Measurements from ENCODE around the gene CMPK1. TPM values are rescaled to one million over a fixed set of nuclear protein-coding genes. Genes with fewer than 3 reads are reported as not detected.
A peak's percentile ranks its signal among the peaks of the same experiment; 100 is the strongest.
"Not testable (repeated sequence)": the region's sequence is repeated elsewhere in the genome, so short reads cannot be mapped to it uniquely, and the experiment has no call there.

Gene CMPK1
- total and polyA plus RNA-seq, 4 donors = 100 to 424 (median 116) TPM

GRCh38 chr1:47317841-47318240, 15.7 kb upstream of the CMPK1 start:
- Histone ChIP-seq H3K27me3 (ENCODE audit: control insufficient read depth in 1 of 2, insufficient read depth in 2 of 2, low read length in 1 of 2) (no peaks in the 10 kb centered on the region), H3K4me1 (ENCODE audit: control insufficient read depth in 1 of 2, insufficient read depth in 2 of 2, low read length in 2 of 2) (no peaks in the 10 kb centered on the region), H3K4me3 (ENCODE audit: low read length in 2 of 2) (no peak overlapping the region), H3K36me3 (ENCODE audit: control insufficient read depth in 1 of 2, insufficient read depth in 2 of 2, low read length in 1 of 2) (no peaks in the 10 kb centered on the region), H3K9me3 (ENCODE audit: control insufficient read depth, low read length) (no peaks in the 10 kb centered on the region), H3K27ac (ENCODE audit: low read depth in 1 of 2, low read length in 2 of 2) (no peak overlapping the region)
- intact Hi-C loops (cut with DNase I) = loop anchor here in 1 of 2 donors (5.0 kb wide), 1 partner anchor 126 kb away; the partner anchor contains the start of gene PDZK1IP1
- WGBS, 2 donors = 42 to 45% methylated on average over 1 of the region's 1 CpG
- DNase-seq = no peak
- no peak for ATAC-seq (ENCODE audit: low FRiP score)

GRCh38 chr1:47319968-47320367, 13.6 kb upstream of the CMPK1 start:
- WGBS, 2 donors = 94% methylated on average over 13 to 14 of the region's 14 CpGs
- not testable (repeated sequence) for ATAC-seq (ENCODE audit: low FRiP score); H3K4me1 ChIP-seq (ENCODE audit: control insufficient read depth in 1 of 2, insufficient read depth in 2 of 2, low read length in 2 of 2)

DNA sequence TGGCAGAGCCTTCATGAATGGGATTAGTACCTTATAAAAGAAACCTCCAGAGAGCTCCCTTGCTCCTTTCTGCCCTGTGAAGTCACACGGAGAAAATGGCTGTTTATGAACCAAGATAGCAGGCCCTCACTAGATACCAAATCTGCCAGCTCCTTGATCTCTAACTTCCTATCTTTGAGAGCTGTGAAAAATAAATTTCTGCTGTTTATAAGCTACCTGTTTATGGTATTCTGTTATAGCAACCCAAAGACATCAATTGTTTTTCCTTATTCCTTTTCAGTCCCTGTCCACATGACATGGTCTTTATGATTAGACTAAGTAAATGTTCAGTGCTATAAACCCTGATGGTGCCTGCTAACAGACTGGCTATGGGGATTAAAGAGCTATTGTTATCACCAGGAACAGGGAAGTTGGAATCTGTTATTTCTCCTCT, 10.0 kb upstream of the CMPK1 start:
- intact Hi-C loops (cut with DNase I) = no loop called here
- DNase-seq = no peak
- no peak for ATAC-seq (ENCODE audit: low FRiP score)
- 32 to 37% methylated on average over 1 of the region's 1 CpG for WGBS, 2 donors
- Histone ChIP-seq H3K4me3 (ENCODE audit: low read length in 2 of 2) (no peak overlapping the region), H3K4me1 (ENCODE audit: control insufficient read depth in 1 of 2, insufficient read depth in 2 of 2, low read length in 2 of 2) (no peaks in the 10 kb centered on the region), H3K27me3 (ENCODE audit: control insufficient read depth in 1 of 2, insufficient read depth in 2 of 2, low read length in 1 of 2) (no peaks in the 10 kb centered on the region), H3K9me3 (ENCODE audit: control insufficient read depth, low read length) (no peaks in the 10 kb centered on the region), H3K27ac (ENCODE audit: low read depth in 1 of 2, low read length in 2 of 2) (no peak overlapping the region), H3K36me3 (ENCODE audit: control insufficient read depth in 1 of 2, insufficient read depth in 2 of 2, low read length in 1 of 2) (no peaks in the 10 kb centered on the region)

More at GRCh38 chr1:47319968-47320367, 13.6 kb upstream of the CMPK1 start:
- H3K9me3 ChIP-seq (ENCODE audit: control insufficient read depth, low read length); H3K27ac ChIP-seq (ENCODE audit: low read depth in 1 of 2, low read length in 2 of 2); H3K27me3 ChIP-seq (ENCODE audit: control insufficient read depth in 1 of 2, insufficient read depth in 2 of 2, low read length in 1 of 2); H3K4me3 ChIP-seq (ENCODE audit: low read length in 2 of 2); H3K36me3 ChIP-seq (ENCODE audit: control insufficient read depth in 1 of 2, insufficient read depth in 2 of 2, low read length in 1 of 2); DNase-seq: not testable (repeated sequence)
- intact Hi-C loops (cut with DNase I) = loop anchor here in 1 of 2 donors (5.0 kb wide), 1 partner anchor 128 kb away; the partner anchor contains the start of gene PDZK1IP1

GRCh38 chr1:47324682-47325081, 8.9 kb upstream of the CMPK1 start:
- intact Hi-C loops (cut with DNase I) = no loop called here
- Histone ChIP-seq H3K4me1 (ENCODE audit: control insufficient read depth in 1 of 2, insufficient read depth in 2 of 2, low read length in 2 of 2) (no peaks in the 10 kb centered on the region), H3K27me3 (ENCODE audit: control insufficient read depth in 1 of 2, insufficient read depth in 2 of 2, low read length in 1 of 2) (no peaks in the 10 kb centered on the region), H3K36me3 (ENCODE audit: control insufficient read depth in 1 of 2, insufficient read depth in 2 of 2, low read length in 1 of 2) (no peaks in the 10 kb centered on the region), H3K4me3 (ENCODE audit: low read length in 2 of 2) (no peak overlapping the region), H3K9me3 (ENCODE audit: control insufficient read depth, low read length) (no peaks in the 10 kb centered on the region), H3K27ac (ENCODE audit: low read depth in 1 of 2, low read length in 2 of 2) (no peak overlapping the region)
- 94 to 97% methylated on average over 3 of the region's 3 CpGs for WGBS, 2 donors
- ATAC-seq (ENCODE audit: low FRiP score) (no peak), DNase-seq (no peak)

DNA sequence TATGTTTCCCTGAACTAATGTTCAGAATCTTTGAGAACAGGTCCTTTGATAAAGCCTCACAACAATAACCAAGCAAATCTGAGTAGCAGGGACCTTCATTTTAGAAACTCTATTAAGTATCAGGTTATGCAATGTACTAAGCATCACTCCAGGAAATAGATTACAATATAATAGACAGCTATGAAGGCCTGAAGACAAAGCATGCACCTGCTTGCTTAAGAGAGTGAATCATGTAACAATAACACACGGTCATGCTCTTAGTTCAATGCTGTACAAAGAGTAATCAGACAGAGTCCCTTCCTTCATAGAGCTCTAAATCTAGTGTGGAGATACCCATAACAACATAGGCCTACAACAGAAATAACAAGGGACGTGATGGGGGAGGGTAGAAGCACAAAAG, 8.1 kb upstream of the CMPK1 start:
- no peak overlapping the region for H3K4me3 ChIP-seq (ENCODE audit: low read length in 2 of 2)
- H3K36me3 ChIP-seq (ENCODE audit: control insufficient read depth in 1 of 2, insufficient read depth in 2 of 2, low read length in 1 of 2) = no peaks in the 10 kb centered on the region
- DNase-seq (no peak), ATAC-seq (ENCODE audit: low FRiP score) (no peak)
- intact Hi-C loops (cut with DNase I) = no loop called here
- WGBS, 2 donors = 78 to 80% methylated on average over 2 of the region's 2 CpGs
- H3K27ac ChIP-seq (ENCODE audit: low read depth in 1 of 2, low read length in 2 of 2) = no peak overlapping the region
- H3K27me3 ChIP-seq (ENCODE audit: control insufficient read depth in 1 of 2, insufficient read depth in 2 of 2, low read length in 1 of 2) = no peaks in the 10 kb centered on the region
- H3K4me1 ChIP-seq (ENCODE audit: control insufficient read depth in 1 of 2, insufficient read depth in 2 of 2, low read length in 2 of 2) = no peaks in the 10 kb centered on the region
- no peaks in the 10 kb centered on the region for H3K9me3 ChIP-seq (ENCODE audit: control insufficient read depth, low read length)

DNA sequence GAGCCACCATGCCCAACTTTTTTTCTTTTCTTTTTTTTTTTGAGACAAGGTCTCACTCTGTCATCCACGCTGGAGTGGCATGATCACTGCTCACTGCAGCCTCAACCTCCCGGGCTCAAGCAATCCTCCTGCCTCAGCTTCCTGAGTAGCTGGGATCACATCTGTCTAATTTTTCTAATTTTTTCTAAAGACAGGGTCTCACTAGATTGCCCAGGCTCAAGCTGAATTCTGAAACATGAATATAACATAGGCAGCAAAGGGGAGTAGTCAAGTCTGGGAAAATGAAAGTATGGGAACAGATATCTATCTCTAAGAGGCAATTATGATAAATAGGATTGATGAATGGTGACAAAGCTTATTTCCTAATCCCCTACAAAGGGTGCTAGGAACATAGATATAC, 7.3 kb upstream of the CMPK1 start:
- H3K4me1 ChIP-seq (ENCODE audit: control insufficient read depth in 1 of 2, insufficient read depth in 2 of 2, low read length in 2 of 2) = no peaks in the 10 kb centered on the region
- no peaks in the 10 kb centered on the region for H3K9me3 ChIP-seq (ENCODE audit: control insufficient read depth, low read length)
- no peaks in the 10 kb centered on the region for H3K27me3 ChIP-seq (ENCODE audit: control insufficient read depth in 1 of 2, insufficient read depth in 2 of 2, low read length in 1 of 2)
- no peak for ATAC-seq (ENCODE audit: low FRiP score)
- no peak overlapping the region for H3K27ac ChIP-seq (ENCODE audit: low read depth in 1 of 2, low read length in 2 of 2)
- no peaks in the 10 kb centered on the region for H3K36me3 ChIP-seq (ENCODE audit: control insufficient read depth in 1 of 2, insufficient read depth in 2 of 2, low read length in 1 of 2)
- 83 to 88% methylated on average over 2 of the region's 2 CpGs for WGBS, 2 donors
- intact Hi-C loops (cut with DNase I) = no loop called here
- H3K4me3 ChIP-seq (ENCODE audit: low read length in 2 of 2) = no peak overlapping the region
- DNase-seq = no peak

GRCh38 chr1:47328992-47329391, 4.6 kb upstream of the CMPK1 start:
- whole genome bisulfite sequencing, 2 donors = 86 to 89% methylated on average over 3 of the region's 3 CpGs
- Histone ChIP-seq H3K4me1 (ENCODE audit: control insufficient read depth in 1 of 2, insufficient read depth in 2 of 2, low read length in 2 of 2) (peaks cover 6 to 9% of the 10 kb centered on the region in 2 donors), H3K27me3 (ENCODE audit: control insufficient read depth in 1 of 2, insufficient read depth in 2 of 2, low read length in 1 of 2) (no peaks in the 10 kb centered on the region), H3K27ac (ENCODE audit: low read depth in 1 of 2, low read length in 2 of 2) (no peak overlapping the region), H3K4me3 (ENCODE audit: low read length in 2 of 2) (no peak overlapping the region), H3K36me3 (ENCODE audit: control insufficient read depth in 1 of 2, insufficient read depth in 2 of 2, low read length in 1 of 2) (no peaks in the 10 kb centered on the region), H3K9me3 (ENCODE audit: control insufficient read depth, low read length) (no peaks in the 10 kb centered on the region)
- no peak for ATAC-seq (ENCODE audit: low FRiP score)
- DNase-seq = no peak
- intact Hi-C loops (cut with DNase I) = no loop called here

DNA sequence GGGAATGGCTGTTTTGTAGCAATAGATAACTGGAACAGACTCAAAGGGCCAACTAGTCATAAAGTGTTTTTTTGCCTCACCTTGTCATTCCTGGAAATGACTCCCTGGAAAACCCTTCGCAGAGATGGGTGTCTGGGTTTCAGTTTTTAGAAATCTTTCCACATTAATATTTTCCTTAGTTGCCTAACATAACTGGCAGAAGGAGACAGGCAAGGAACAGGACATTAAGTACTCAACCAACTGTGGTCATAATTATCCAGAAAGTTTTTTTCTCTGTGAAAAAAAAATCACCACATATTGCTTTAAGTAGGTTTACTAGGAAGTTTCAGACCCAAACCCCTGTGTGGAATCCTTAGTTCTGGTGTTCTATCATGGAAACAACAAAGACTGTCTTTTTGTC, 3.4 kb upstream of the CMPK1 start:
- Histone ChIP-seq H3K4me1 (ENCODE audit: control insufficient read depth in 1 of 2, insufficient read depth in 2 of 2, low read length in 2 of 2) (peaks cover 6 to 9% of the 10 kb centered on the region in 2 donors), H3K27me3 (ENCODE audit: control insufficient read depth in 1 of 2, insufficient read depth in 2 of 2, low read length in 1 of 2) (no peaks in the 10 kb centered on the region), H3K9me3 (ENCODE audit: control insufficient read depth, low read length) (no peaks in the 10 kb centered on the region), H3K4me3 (ENCODE audit: low read length in 2 of 2) (no peak overlapping the region), H3K36me3 (ENCODE audit: control insufficient read depth in 1 of 2, insufficient read depth in 2 of 2, low read length in 1 of 2) (no peaks in the 10 kb centered on the region), H3K27ac (ENCODE audit: low read depth in 1 of 2, low read length in 2 of 2) (no peak overlapping the region)
- intact Hi-C loops (cut with DNase I) = no loop called here
- WGBS, 2 donors = 36 to 82% methylated on average over 1 of the region's 1 CpG
- DNase-seq (no peak), ATAC-seq (ENCODE audit: low FRiP score) (no peak)

GRCh38 chr1:47331875-47332274, 1.7 kb upstream of the CMPK1 start:
- intact Hi-C loops (cut with DNase I) = no loop called here
- no peaks in the 10 kb centered on the region for H3K36me3 ChIP-seq (ENCODE audit: control insufficient read depth in 1 of 2, insufficient read depth in 2 of 2, low read length in 1 of 2)
- no peaks in the 10 kb centered on the region for H3K27me3 ChIP-seq (ENCODE audit: control insufficient read depth in 1 of 2, insufficient read depth in 2 of 2, low read length in 1 of 2)
- peaks cover 6 to 9% of the 10 kb centered on the region in 2 donors for H3K4me1 ChIP-seq (ENCODE audit: control insufficient read depth in 1 of 2, insufficient read depth in 2 of 2, low read length in 2 of 2)
- H3K4me3 ChIP-seq (ENCODE audit: low read length in 2 of 2) = no peak overlapping the region
- no peaks in the 10 kb centered on the region for H3K9me3 ChIP-seq (ENCODE audit: control insufficient read depth, low read length)
- 91% methylated on average over 2 of the region's 2 CpGs for WGBS, 2 donors
- no peak for ATAC-seq (ENCODE audit: low FRiP score)
- DNase-seq = no peak
- H3K27ac ChIP-seq (ENCODE audit: low read depth in 1 of 2, low read length in 2 of 2) = peak overlapping the region in 1 of 2 donors; percentile 90
